Esophagus muscularis mucosa (tissue), 4 donors: Measurements from ENCODE around the gene TLE5. TPM values are rescaled to one million over a fixed set of nuclear protein-coding genes. Genes with fewer than 3 reads are reported as not detected.

Source experiments
- DNase-seq: peaks from one replicate; pipeline ENCODE4 v3.0.0-alpha.2; 2017; ENCODE audit errors: extremely low spot score
- H3K27ac ChIP-seq, 4 donors: fragments of 200-600 bp; sonication (generic); replicated peaks in 1 of 4; 1 replicate in 3 of 4; 2 replicates in 1 of 4; pipeline ENCODE4 v1.5.1; 2016 to 2019; ENCODE audit warnings: mild to moderate bottlenecking in 1 of 4
- H3K27me3 ChIP-seq, 4 donors: fragments of 200-600 bp; sonication (generic); one replicate each; pipeline versions ENCODE4 v1.5.1 to v1.6.0; 2016 to 2019
- H3K36me3 ChIP-seq, 4 donors: fragments of 200-600 bp; sonication (generic); one replicate each; pipeline ENCODE4 v1.5.1; 2016 to 2019
- H3K4me1 ChIP-seq, 4 donors: fragments of 200-600 bp; sonication (generic); one replicate each; pipeline ENCODE4 v1.5.1; 2016 to 2019
- H3K4me3 ChIP-seq, 4 donors: fragments of 200-600 bp; sonication (generic); 1 replicate in 2 of 4; 2 replicates in 2 of 4; pipeline ENCODE4 v1.5.1; 2016 to 2019; ENCODE audit warnings: mild to moderate bottlenecking in 4 of 4, moderate library complexity in 1 of 4
- H3K9me3 ChIP-seq, 4 donors: fragments of 200-600 bp; sonication (generic); 1 replicate in 3 of 4; 2 replicates in 1 of 4; pipeline ENCODE4 v1.5.1; 2016 to 2019
- CTCF ChIP-seq, 3 experiments: fragments of 200-600 bp in 2 of 3; fragments of 450-650 bp in 1 of 3; sonication (generic) in 2 of 3; IDR thresholded peaks; one replicate each; pipeline ENCODE4 v1.5.1; 2017 to 2019; ENCODE audit warnings: antibody characterized with exemption in 3 of 3, mild to moderate bottlenecking in 2 of 3, moderate library complexity in 1 of 3
- EP300 ChIP-seq: sonication (generic); formaldehyde crosslinking; IDR thresholded peaks from one replicate; pipeline ENCODE4 v1.6.1; 2017; ENCODE audit warnings: antibody characterized with exemption
- POLR2A ChIP-seq: fragments of 450-650 bp; IDR thresholded peaks from one replicate; pipeline ENCODE4 v1.6.1; 2017; ENCODE audit warnings: antibody characterized with exemption, moderate library complexity, mild to moderate bottlenecking, low read depth
- POLR2AphosphoS5 ChIP-seq, 2 donors: sonication (generic); formaldehyde crosslinking; IDR thresholded peaks; one replicate each; pipeline ENCODE4 v1.6.1; 2017; ENCODE audit warnings: antibody characterized with exemption in 2 of 2
- WGBS: methylation state at CpG from one replicate; pipeline ENCODE4 v1.1.5; 2018; 5-methylcytosine and 5-hydroxymethylcytosine counted together
- intact Hi-C: fragments of 100-400 bp; cut with DNase I; formaldehyde crosslinking; loops from one replicate; pipeline ENCODE4 v1.15.1; 2023
- total RNA-seq, 4 donors: library from RNA; depleted of rRNA; stranded (reverse); fragments of >200 nt; gene quantifications; one replicate each; pipeline versions ENCODE4 v1.1.0 to v1.2.1, GENCODE V29; 2016

Gene TLE5
- total RNA-seq, 4 donors from 2014 or later: 657 to 947 (median 804) TPM

GRCh38 chr19:3033595-3034405, 28.5 kb downstream of the TLE5 start:
- no peak for TF ChIP-seq EP300
- no peak for TF ChIP-seq CTCF (IDR thresholded peaks at IDR 0.05)
- no peak for TF ChIP-seq POLR2AphosphoS5 (IDR thresholded peaks at IDR 0.05)
- TF ChIP-seq POLR2A: no peak
- intact Hi-C loops: no loop called here
- no peak overlapping the region for H3K27ac ChIP-seq
- H3K27me3 ChIP-seq: no peaks in the 10 kb centered on the region
- H3K36me3 ChIP-seq: no peaks in the 10 kb centered on the region
- no peak for DNase-seq
- 79% methylated on average over 10 of the region's 11 CpGs for WGBS
- H3K9me3 ChIP-seq: no peaks in the 10 kb centered on the region
- H3K4me1 ChIP-seq: peaks cover 23 to 45% (median 31%) of the 10 kb centered on the region in 4 donors
- H3K4me3 ChIP-seq: no peak overlapping the region

GRCh38 chr19:3031607-3031867, 30.8 kb downstream of the TLE5 start:
- H3K9me3 ChIP-seq: no peaks in the 10 kb centered on the region
- H3K4me1 ChIP-seq: peaks cover 23 to 48% (median 38%) of the 10 kb centered on the region in 4 donors
- no peaks in the 10 kb centered on the region for H3K36me3 ChIP-seq
- no peak overlapping the region for H3K27ac ChIP-seq
- H3K4me3 ChIP-seq: no peak overlapping the region
- H3K27me3 ChIP-seq: no peaks in the 10 kb centered on the region
- intact Hi-C loops: no loop called here
- WGBS: 77% methylated on average over 5 of the region's 5 CpGs
- TF ChIP-seq EP300 (no peak), POLR2A (no peak), CTCF (IDR thresholded peaks at IDR 0.05) (no peak), POLR2AphosphoS5 (IDR thresholded peaks at IDR 0.05) (no peak)
- no peak for DNase-seq

GRCh38 chr19:3029065-3029923, 33.0 kb downstream of the TLE5 start, which contains the start of gene TLE2:
TLE2 (minus strand) TSS chr19:3029280; CDS start chr19:3028904, 376 bp downstream.
- intact Hi-C loops: loop anchor here (5.0 kb wide), 1 partner anchor 42 kb away; no protein-coding TSS in a partner anchor
- DNase-seq: no peak
- 6% methylated on average over 54 of the region's 85 CpGs for WGBS
- no peaks in the 10 kb centered on the region for H3K27me3 ChIP-seq
- H3K36me3 ChIP-seq: peaks cover 0 to 10% (median 8%) of the 10 kb centered on the region in 4 donors
- peak within 1 kb of the TSS; percentile 73 to 81 (median 74) for H3K4me3 ChIP-seq
- H3K27ac ChIP-seq: peak within 1 kb of the TSS; percentile 62 to 76 (median 70)
- H3K9me3 ChIP-seq: no peaks in the 10 kb centered on the region
- H3K4me1 ChIP-seq: peaks cover 11 to 29% (median 22%) of the 10 kb centered on the region in 4 donors
- no peak for TF ChIP-seq POLR2AphosphoS5 (IDR thresholded peaks at IDR 0.05)
- no peak for TF ChIP-seq EP300
- TF ChIP-seq CTCF (IDR thresholded peaks at IDR 0.05): no peak
- no peak for TF ChIP-seq POLR2A

GRCh38 chr19:3028305-3029064, 33.8 kb downstream of the TLE5 start:
- intact Hi-C loops: loop anchor here (5.0 kb wide), 1 partner anchor 41 kb away; no protein-coding TSS in a partner anchor
- Histone ChIP-seq H3K27ac (peak overlapping the region; percentile 62 to 76 (median 70)), H3K36me3 (peaks cover 0 to 10% (median 8%) of the 10 kb centered on the region in 4 donors), H3K4me1 (peaks cover 8 to 22% (median 19%) of the 10 kb centered on the region in 4 donors), H3K9me3 (no peaks in the 10 kb centered on the region), H3K4me3 (peak overlapping the region; percentile 73 to 81 (median 74)), H3K27me3 (no peaks in the 10 kb centered on the region)
- DNase-seq: no peak
- 16% methylated on average over 24 of the region's 40 CpGs for WGBS
- TF ChIP-seq EP300: no peak
